ENCODE measurements around the gene WAC. TPM values are rescaled to one million over a fixed set of nuclear protein-coding genes. Genes with fewer than 3 reads are reported as not detected.
"Not testable (repeated sequence)": the region's sequence is repeated elsewhere in the genome, so short reads cannot be mapped to it uniquely, and the experiment has no call there.

The WAC gene
- total RNA-seq, 2 donors from 2014 or later = 171 to 195 TPM

DNA sequence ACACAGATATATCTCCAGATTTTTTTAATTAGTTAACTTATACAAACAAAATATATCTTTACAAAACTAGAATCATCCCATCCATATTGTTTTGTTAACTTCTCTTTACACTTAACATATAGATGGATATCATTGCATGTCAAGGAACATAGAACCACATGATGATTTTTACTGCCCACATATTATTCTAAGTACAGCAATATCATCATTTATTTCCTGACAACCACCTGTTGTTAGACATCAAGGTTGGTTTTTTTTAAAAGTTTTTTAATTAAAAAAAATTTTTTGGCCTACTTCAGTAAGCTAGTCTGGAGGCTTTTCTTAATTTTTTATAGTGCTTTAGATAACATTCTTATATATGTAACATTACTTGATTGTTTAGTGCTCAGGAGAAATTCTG is 105.5 kb downstream of the WAC start:
- peaks cover 2% of the 10 kb centered on the region for H3K4me1 Mint-ChIP-seq
- no peak overlapping the region for H3K27ac Mint-ChIP-seq
- H3K4me3 Mint-ChIP-seq = no peak overlapping the region
- ATAC-seq = no peak
- no peak for DNase-seq
- H3K9me3 ChIP-seq (ENCODE audit: control insufficient read depth, low read length, poor library complexity, severe bottlenecking) = no peaks in the 10 kb centered on the region
- H3K36me3 Mint-ChIP-seq (ENCODE audit: low read depth) = peaks cover 4% of the 10 kb centered on the region
- peaks cover 33% of the 10 kb centered on the region for H3K27me3 Mint-ChIP-seq

DNA sequence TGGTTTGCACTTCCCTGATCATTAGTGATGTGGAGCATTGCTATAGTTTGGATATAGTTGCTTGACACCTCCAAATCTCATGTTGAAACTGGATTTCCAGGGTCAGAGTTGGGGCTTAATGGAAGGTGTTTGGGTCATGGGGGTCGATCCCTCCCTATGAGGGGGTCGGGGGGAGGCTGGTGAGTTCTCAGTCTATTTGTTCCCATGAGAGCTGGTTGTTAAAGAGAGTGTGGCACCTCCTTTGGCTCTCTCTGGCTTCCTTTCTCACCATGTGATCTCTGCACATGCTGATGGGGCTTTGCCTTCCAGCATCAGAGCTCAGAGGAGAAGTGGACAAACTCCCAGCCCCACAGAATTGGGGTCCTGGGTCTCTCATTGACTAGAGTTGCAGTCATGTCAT is 107.6 kb downstream of the WAC start:
- H3K27me3 Mint-ChIP-seq = peaks cover 25% of the 10 kb centered on the region
- no peak for DNase-seq
- ATAC-seq = no peak
- no peaks in the 10 kb centered on the region for H3K4me1 Mint-ChIP-seq
- H3K27ac Mint-ChIP-seq = no peak overlapping the region
- H3K9me3 ChIP-seq (ENCODE audit: control insufficient read depth, low read length, poor library complexity, severe bottlenecking) = no peaks in the 10 kb centered on the region
- no peak overlapping the region for H3K4me3 Mint-ChIP-seq
- no peaks in the 10 kb centered on the region for H3K36me3 Mint-ChIP-seq (ENCODE audit: low read depth)

DNA sequence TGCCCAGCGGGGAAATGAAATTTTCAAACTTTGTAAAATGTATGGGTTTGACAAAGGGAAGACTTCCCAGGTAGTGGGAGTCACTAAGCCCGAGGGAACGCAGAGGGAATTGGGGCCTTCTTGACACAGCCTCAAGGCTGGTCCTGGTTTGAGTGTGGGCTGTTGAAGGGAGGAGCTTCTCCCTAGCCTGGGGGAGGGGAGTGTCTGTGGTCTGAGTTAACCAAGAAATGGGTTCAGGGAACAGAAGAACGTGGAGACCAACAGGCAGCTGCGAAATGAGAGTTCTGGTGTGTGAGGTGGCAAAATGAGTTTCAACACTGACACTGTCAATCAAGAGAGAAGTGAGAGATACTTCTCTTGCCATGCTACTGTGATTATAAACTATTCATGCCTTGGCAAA is 111.7 kb downstream of the WAC start:
- Mint-ChIP-seq H3K27ac (peak overlapping the region; percentile 21), H3K4me1 (no peaks in the 10 kb centered on the region), H3K4me3 (no peak overlapping the region), H3K27me3 (peaks cover 25% of the 10 kb centered on the region), H3K36me3 (ENCODE audit: low read depth) (no peaks in the 10 kb centered on the region)
- ATAC-seq (no peak), DNase-seq (no peak)
- H3K9me3 ChIP-seq (ENCODE audit: control insufficient read depth, low read length, poor library complexity, severe bottlenecking) = no peaks in the 10 kb centered on the region

DNA sequence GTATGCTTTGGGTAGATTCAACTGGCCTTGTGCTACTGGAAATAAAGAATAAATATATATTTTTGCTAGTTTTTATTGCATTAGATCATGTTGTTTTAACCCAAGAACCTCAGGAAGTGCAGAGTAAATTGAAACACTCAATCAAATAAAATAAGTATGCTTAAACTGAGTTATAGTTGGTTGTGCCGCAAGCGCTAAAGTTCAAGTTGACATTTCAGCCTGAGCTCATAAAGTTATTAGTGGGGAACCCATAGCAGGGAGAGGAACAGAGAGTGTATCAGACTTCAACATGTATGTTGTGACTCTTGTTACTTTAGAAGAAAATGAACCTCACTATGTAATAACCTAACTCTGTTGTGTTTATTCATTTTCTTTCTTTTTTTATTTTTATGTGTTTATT is 119.2 kb downstream of the WAC start:
- Mint-ChIP-seq H3K27me3 (peaks cover 29% of the 10 kb centered on the region), H3K4me3 (no peak overlapping the region), H3K4me1 (peaks cover 3% of the 10 kb centered on the region), H3K36me3 (ENCODE audit: low read depth) (peaks cover 5% of the 10 kb centered on the region), H3K27ac (no peak overlapping the region)
- no peaks in the 10 kb centered on the region for H3K9me3 ChIP-seq (ENCODE audit: control insufficient read depth, low read length, poor library complexity, severe bottlenecking)
- ATAC-seq (no peak), DNase-seq (no peak)

DNA sequence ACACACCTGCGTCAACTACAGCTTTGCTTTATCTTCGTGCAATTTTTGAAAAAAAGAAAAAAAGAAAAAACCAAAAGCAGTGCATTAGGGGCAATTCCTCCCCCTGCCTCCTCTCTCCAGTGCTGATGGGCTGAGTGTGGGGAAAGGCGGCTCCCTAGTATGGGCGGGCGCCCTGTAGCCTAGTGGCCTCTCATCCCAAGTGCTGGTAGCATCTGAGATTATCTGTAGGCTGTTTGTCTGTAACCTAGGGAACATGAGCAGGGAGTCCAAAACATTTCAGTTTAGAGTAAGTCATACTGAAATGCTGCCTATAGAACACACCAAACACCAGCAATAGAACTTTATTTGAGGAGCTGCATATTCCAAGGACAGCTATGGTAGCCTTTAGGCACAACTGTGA is 119.8 kb downstream of the WAC start:
- peaks cover 29% of the 10 kb centered on the region for H3K27me3 Mint-ChIP-seq
- no peak overlapping the region for H3K4me3 Mint-ChIP-seq
- H3K36me3 Mint-ChIP-seq (ENCODE audit: low read depth) = peaks cover 5% of the 10 kb centered on the region
- peaks cover 3% of the 10 kb centered on the region for H3K4me1 Mint-ChIP-seq
- H3K9me3 ChIP-seq (ENCODE audit: control insufficient read depth, low read length, poor library complexity, severe bottlenecking) = no peaks in the 10 kb centered on the region
- ATAC-seq (no peak), DNase-seq (no peak)
- no peak overlapping the region for H3K27ac Mint-ChIP-seq

DNA sequence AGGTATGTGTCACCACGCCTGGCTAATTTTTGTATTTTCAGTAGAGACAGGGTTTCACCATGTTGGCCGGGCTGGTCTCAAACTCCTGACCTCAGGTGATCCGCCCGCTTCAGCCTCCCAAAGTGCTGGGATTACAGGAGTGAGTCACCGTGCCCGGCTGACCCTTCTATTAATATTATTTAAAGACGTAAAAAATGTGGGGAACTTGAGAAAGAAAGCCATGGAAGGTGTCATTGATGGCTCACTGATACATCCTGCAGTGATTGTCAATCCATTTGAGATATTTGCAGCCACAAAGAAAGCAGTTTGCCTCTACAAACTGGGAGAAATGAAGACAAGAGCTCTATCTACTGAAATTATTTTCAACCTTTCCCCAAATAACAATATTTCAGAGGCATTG is 125.9 kb downstream of the WAC start:
- not testable (repeated sequence) for H3K4me3 Mint-ChIP-seq; H3K27ac Mint-ChIP-seq; H3K4me1 Mint-ChIP-seq; H3K36me3 Mint-ChIP-seq (ENCODE audit: low read depth); ATAC-seq; DNase-seq; H3K9me3 ChIP-seq (ENCODE audit: control insufficient read depth, low read length, poor library complexity, severe bottlenecking)
- H3K27me3 Mint-ChIP-seq = peaks cover 19% of the 10 kb centered on the region

DNA sequence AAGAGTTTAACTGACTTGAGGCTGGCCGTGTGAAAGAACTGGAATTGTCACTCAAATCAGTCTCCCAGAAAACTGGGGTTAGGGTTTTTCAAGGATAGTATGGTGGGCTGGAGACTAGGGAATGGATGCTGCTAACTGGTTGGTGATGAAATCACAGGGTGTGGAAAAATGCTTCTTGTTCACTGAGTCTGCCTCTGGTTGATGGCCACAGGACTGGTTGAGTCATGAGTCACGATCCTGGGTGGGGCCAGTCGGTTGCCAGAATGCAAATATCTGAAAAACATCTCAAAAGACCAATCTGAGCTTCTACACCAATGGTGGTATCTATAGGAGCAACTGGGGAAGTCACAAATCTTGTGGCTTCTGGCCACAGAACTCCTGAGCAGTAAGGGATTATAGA is 128.1 kb downstream of the WAC start:
- no peak overlapping the region for H3K4me3 Mint-ChIP-seq
- peaks cover 27% of the 10 kb centered on the region for H3K27me3 Mint-ChIP-seq
- peaks cover 2% of the 10 kb centered on the region for H3K4me1 Mint-ChIP-seq
- no peaks in the 10 kb centered on the region for H3K9me3 ChIP-seq (ENCODE audit: control insufficient read depth, low read length, poor library complexity, severe bottlenecking)
- no peak for DNase-seq
- ATAC-seq = no peak
- H3K36me3 Mint-ChIP-seq (ENCODE audit: low read depth) = no peaks in the 10 kb centered on the region
- no peak overlapping the region for H3K27ac Mint-ChIP-seq

DNA sequence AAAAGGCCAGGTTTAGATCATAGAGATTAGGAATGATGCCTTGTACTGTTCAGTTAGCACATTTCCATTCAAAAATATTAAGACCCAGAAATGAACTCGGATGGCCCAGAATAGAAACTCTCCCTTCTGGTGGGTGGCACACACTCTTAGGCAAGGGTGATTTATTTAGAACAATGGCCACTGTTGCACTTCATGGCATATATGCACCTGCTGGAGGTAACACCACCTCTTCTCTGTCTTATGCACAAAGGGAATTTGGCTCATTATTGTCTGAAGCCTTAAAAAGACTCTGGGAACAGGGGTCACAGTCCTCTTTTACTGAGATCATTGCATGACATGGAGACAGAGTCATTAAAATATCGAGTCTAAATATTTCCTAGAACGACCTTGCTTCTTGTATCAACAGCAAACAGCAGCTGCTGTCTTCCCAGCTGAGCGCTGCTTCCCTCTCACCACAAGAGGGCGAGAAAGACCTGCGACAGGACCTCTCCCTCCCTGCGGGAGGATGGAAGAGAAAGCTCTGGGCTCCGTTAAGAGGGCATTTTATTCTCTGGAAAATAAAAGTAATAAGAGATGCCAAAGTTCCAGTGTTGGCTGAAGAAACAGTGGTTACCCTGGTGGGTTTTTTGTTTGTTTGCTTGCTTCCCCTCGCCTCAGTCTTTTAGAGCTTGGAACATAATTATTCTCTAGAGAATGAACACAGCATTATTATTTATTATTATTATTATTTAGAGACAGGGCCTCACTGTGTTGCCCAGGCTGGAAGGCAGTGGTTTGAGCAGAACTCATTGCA is 130.9 kb downstream of the WAC start:
- no peak overlapping the region for H3K27ac Mint-ChIP-seq
- no peaks in the 10 kb centered on the region for H3K9me3 ChIP-seq (ENCODE audit: control insufficient read depth, low read length, poor library complexity, severe bottlenecking)
- DNase-seq = peak; percentile 21 to 54 (median 37)
- peaks cover 55% of the 10 kb centered on the region for H3K27me3 Mint-ChIP-seq
- H3K4me1 Mint-ChIP-seq = peaks cover 8% of the 10 kb centered on the region
- H3K4me3 Mint-ChIP-seq = no peak overlapping the region
- H3K36me3 Mint-ChIP-seq (ENCODE audit: low read depth) = no peaks in the 10 kb centered on the region
- peak; percentile 86 for ATAC-seq

DNA sequence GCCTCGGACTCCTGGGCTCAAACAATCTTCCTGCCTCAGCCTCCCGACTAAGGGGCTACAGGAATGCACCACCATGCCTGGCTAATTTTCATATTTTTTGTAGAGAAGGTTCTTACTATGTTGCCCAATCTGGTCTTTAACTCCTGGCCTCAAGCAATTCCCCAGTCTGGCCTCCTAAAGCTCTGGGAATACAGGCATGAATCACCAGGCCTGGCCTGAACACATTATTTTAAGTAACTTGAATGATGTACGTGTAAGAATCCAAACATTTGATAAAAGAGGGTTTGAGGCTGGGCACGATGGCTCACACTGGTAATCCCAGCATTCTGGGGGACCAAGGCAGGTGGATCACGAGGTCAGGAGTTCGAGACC is 131.4 kb downstream of the WAC start:
- H3K4me3 Mint-ChIP-seq = no peak overlapping the region
- no peak for ATAC-seq
- peaks cover 60% of the 10 kb centered on the region for H3K27me3 Mint-ChIP-seq

DNA sequence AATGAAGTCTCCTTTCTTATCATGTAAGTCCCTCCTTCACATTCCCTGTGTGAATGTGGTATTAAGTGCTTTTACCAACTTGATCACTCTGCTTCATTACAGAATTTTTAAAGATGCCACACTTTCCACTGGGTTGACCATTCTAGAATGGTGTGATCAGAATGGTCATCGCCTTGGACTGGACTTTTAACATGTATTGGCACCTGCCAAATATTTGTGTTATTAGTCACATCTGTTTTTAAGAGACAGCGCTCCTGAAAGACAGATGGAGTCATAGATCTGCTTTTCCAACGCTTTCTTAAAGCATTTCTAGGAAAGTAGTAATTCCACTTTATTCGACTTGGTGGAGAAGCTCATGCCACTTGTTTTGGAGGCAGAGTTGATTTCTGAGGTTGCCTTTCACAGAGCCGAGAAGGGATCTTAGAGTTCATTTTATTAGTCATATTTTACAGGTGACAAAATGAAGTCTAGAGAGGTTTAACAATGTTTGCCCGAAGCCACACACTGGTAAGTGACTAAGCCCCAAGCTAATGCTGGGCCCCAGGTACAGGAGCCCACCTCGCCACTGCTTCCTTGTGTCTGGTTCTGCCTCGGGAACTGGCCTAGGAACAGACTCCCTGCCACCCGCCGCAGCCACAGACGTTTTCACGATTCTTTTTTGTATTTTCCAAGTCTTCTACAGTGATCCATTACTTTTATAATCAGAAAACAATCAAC is 134.0 kb downstream of the WAC start:
- Mint-ChIP-seq H3K27ac (no peak overlapping the region), H3K36me3 (ENCODE audit: low read depth) (no peaks in the 10 kb centered on the region), H3K4me3 (no peak overlapping the region), H3K4me1 (peaks cover 11% of the 10 kb centered on the region), H3K27me3 (peaks cover 76% of the 10 kb centered on the region)
- ATAC-seq = no peak
- no peaks in the 10 kb centered on the region for H3K9me3 ChIP-seq (ENCODE audit: control insufficient read depth, low read length, poor library complexity, severe bottlenecking)
- DNase-seq = no peak

More for the DNA sequence above, 131.4 kb downstream of the WAC start:
- H3K9me3 ChIP-seq (ENCODE audit: control insufficient read depth, low read length, poor library complexity, severe bottlenecking) = no peaks in the 10 kb centered on the region
- Mint-ChIP-seq H3K27ac (no peak overlapping the region), H3K36me3 (ENCODE audit: low read depth) (no peaks in the 10 kb centered on the region), H3K4me1 (peaks cover 11% of the 10 kb centered on the region)
- no peak for DNase-seq

DNA sequence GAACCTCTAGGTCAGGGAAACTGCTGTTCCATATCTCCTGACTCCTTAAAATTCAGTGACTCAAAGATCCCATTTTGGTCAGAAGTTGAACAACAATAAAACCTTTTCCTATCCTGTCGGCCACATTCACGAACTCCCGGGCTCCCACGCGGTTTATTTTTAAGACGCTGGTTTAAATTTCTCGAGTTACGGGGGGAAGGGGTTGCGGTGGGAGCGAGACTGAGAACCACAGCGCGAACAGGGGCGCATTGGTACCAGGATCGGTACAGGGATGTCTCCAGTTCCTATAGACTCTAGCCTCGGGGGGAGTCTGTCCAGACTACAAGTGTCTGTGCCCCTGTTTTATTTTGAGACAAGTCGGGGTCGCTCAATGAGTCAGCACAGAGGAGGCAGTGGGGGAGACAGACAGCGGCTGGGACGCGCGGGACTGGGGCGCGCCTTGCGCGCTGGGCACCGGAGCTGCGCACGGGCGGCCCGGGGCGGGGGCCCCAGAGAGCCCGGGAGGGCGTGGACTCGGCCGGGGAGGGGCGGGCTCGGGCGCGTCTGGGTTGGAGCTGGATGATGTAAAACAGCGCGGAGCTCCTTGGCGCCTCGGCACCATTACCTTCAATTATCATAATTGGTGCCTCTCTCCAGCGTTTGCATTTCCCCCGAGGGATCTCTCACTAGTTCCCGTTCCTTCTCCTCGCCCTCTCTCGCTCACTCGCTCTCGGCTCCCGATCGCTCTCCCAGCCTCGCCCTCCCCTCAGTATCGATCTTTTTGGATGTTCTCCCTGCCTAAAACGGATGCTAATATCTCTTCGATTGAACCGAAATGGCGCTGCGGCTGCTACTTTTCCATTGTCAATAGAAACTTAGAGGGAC is 135.7 kb downstream of the WAC start:
- Mint-ChIP-seq H3K4me1 (peaks cover 11% of the 10 kb centered on the region), H3K4me3 (peak overlapping the region; percentile 58)

DNA sequence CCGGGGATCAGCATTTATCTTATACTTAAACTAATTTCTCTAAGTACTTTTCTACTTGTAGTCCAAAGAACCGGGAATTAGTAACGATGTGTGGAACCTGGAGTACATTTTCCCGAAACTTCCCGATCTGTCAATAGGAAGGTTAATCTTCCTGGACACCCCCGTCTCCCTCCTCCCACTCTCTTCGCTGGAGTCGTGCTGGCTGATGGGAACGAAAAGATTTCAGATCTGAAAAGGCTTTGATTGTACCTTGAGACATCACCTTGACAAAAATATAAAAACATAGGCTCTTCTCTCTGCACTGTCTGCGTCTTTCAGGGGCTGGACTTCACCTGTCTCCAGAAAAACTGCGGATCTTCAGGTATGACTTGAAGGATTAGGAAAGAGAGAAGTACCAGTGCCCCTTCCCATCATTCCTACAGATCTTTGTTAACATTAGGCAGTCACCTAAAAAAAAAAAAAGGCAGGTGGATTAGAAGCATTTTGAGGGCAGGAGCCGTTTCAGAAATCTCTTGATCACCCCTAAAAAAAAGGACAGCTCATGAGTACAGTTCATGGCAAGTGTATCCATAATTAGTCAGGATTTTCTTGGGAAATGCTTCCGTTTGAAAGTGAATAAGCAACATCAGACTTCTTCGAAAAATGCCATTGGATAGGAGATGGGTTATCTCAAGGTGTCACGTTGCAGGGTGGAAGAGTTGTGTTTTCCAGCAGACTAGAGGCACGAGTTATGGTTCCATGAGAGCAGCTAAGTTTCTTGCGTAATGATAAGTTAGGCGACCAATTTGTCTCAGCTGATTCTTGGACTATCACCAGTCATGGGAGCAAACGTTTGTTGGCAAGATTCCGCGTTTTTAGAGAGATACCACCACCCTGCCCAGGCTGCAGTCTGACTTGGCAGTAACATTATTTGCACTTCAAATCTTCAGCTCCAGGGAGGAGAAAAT is 136.6 kb downstream of the WAC start:
- no peak for ATAC-seq
- H3K9me3 ChIP-seq (ENCODE audit: control insufficient read depth, low read length, poor library complexity, severe bottlenecking) = no peaks in the 10 kb centered on the region
- peaks cover 81% of the 10 kb centered on the region for H3K27me3 Mint-ChIP-seq
- H3K27ac Mint-ChIP-seq = no peak overlapping the region
- H3K36me3 Mint-ChIP-seq (ENCODE audit: low read depth) = no peaks in the 10 kb centered on the region
- H3K4me3 Mint-ChIP-seq = peak overlapping the region; percentile 59
- no peak for DNase-seq
- H3K4me1 Mint-ChIP-seq = peaks cover 9% of the 10 kb centered on the region

More for the DNA sequence above, 135.7 kb downstream of the WAC start:
- Mint-ChIP-seq H3K27ac (no peak overlapping the region), H3K36me3 (ENCODE audit: low read depth) (no peaks in the 10 kb centered on the region), H3K27me3 (peaks cover 80% of the 10 kb centered on the region)
- ATAC-seq (peak; percentile 79), DNase-seq (peak in 2 of 3 donors; percentile 11 to 40)
- H3K9me3 ChIP-seq (ENCODE audit: control insufficient read depth, low read length, poor library complexity, severe bottlenecking) = no peaks in the 10 kb centered on the region

All from T-helper 17 cell (primary cell).